Parathyroid adenoma (tissue), 2 donors: ENCODE measurements around the gene CHRNA7.

Experiments used
- H2AFZ ChIP-seq: fragments of 300-600 bp; sonication (generic); one replicate; pipeline ENCODE4 v1.7.0; 2017; ENCODE audit warnings: antibody characterized with exemption, mild to moderate bottlenecking
- H3K27ac ChIP-seq: fragments of 300-600 bp; sonication (generic); one replicate; pipeline ENCODE4 v1.7.0; 2017
- H3K27me3 ChIP-seq: fragments of 300-600 bp; sonication (generic); one replicate; pipeline ENCODE4 v1.7.0; 2017; ENCODE audit warnings: low read length; ENCODE audit not compliant: control insufficient read depth, insufficient read depth
- H3K36me3 ChIP-seq: fragments of 300-600 bp; sonication (generic); one replicate; pipeline ENCODE4 v1.7.0; 2017; ENCODE audit warnings: low read length; ENCODE audit not compliant: control insufficient read depth, insufficient read depth
- H3K4me1 ChIP-seq: fragments of 300-600 bp; sonication (generic); one replicate; pipeline ENCODE4 v1.7.0; 2017; ENCODE audit warnings: control low read depth
- H3K4me2 ChIP-seq: fragments of 300-600 bp; sonication (generic); one replicate; pipeline ENCODE4 v1.7.0; 2017; ENCODE audit warnings: low read length
- H3K4me3 ChIP-seq: fragments of 300-600 bp; sonication (generic); one replicate; pipeline ENCODE4 v1.7.0; 2017; ENCODE audit warnings: low read depth, low read length
- H3K79me2 ChIP-seq: fragments of 300-600 bp; sonication (generic); one replicate; pipeline ENCODE4 v1.7.0; 2017; ENCODE audit warnings: control low read depth
- H3K9ac ChIP-seq: fragments of 300-600 bp; sonication (generic); one replicate; pipeline ENCODE4 v1.7.0; 2017; ENCODE audit warnings: mild to moderate bottlenecking
- H3K9me3 ChIP-seq: fragments of 300-600 bp; sonication (generic); one replicate; pipeline ENCODE4 v1.7.0; 2017; ENCODE audit warnings: low read length; ENCODE audit not compliant: control insufficient read depth
- CTCF ChIP-seq: fragments of 300-600 bp; sonication (generic); IDR thresholded peaks from one replicate; pipeline ENCODE4 v1.7.0; 2017; ENCODE audit warnings: antibody characterized with exemption, mild to moderate bottlenecking
- donor health status: primary hyperparathyroidism.

Gene CHRNA7

GRCh38 chr15:32003558-32003957 is 26.8 kb upstream of the CHRNA7 start:
- TF ChIP-seq CTCF: no peak
- Histone ChIP-seq H3K9ac (no peak overlapping the region), H2AFZ (no peak overlapping the region), H3K4me1 (no peaks in the 10 kb centered on the region), H3K4me2 (no peak overlapping the region), H3K79me2 (no peaks in the 10 kb centered on the region), H3K36me3 (no peaks in the 10 kb centered on the region), H3K9me3 (no peaks in the 10 kb centered on the region), H3K27me3 (no peaks in the 10 kb centered on the region), H3K4me3 (no peak overlapping the region), H3K27ac (no peak overlapping the region)

DNA sequence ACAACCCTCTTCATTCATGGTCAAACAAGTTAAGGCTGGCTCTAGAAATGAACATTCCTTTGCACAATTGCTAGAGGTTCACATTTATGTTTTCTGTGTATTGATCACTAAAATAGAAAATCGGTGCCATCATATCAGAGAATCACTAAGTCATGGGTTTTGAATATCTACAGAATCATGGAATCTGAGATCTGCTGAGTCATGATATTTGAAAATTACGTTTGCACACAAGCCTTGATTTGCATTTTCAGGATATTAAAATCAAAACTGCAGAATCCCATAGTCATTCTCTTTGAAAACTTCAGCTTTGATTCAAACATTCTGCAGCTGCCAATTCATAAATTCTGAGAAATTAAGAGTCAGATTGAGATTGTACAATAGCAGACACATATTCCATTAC is 26.1 kb upstream of the CHRNA7 start:
- H2AFZ ChIP-seq: no peak overlapping the region
- H3K4me3 ChIP-seq: no peak overlapping the region
- no peaks in the 10 kb centered on the region for H3K27me3 ChIP-seq
- no peak for TF ChIP-seq CTCF
- no peak overlapping the region for H3K9ac ChIP-seq
- H3K79me2 ChIP-seq: no peaks in the 10 kb centered on the region
- no peaks in the 10 kb centered on the region for H3K36me3 ChIP-seq
- no peak overlapping the region for H3K27ac ChIP-seq
- H3K9me3 ChIP-seq: no peaks in the 10 kb centered on the region
- H3K4me1 ChIP-seq: no peaks in the 10 kb centered on the region
- no peak overlapping the region for H3K4me2 ChIP-seq

GRCh38 chr15:32007355-32007960 is 22.9 kb upstream of the CHRNA7 start:
- Histone ChIP-seq H3K4me1 (no peaks in the 10 kb centered on the region), H3K4me2 (no peak overlapping the region), H3K79me2 (no peaks in the 10 kb centered on the region), H3K4me3 (no peak overlapping the region), H3K9me3 (no peaks in the 10 kb centered on the region), H2AFZ (no peak overlapping the region), H3K27me3 (no peaks in the 10 kb centered on the region), H3K27ac (no peak overlapping the region), H3K9ac (no peak overlapping the region), H3K36me3 (no peaks in the 10 kb centered on the region)
- TF ChIP-seq CTCF: no peak

DNA sequence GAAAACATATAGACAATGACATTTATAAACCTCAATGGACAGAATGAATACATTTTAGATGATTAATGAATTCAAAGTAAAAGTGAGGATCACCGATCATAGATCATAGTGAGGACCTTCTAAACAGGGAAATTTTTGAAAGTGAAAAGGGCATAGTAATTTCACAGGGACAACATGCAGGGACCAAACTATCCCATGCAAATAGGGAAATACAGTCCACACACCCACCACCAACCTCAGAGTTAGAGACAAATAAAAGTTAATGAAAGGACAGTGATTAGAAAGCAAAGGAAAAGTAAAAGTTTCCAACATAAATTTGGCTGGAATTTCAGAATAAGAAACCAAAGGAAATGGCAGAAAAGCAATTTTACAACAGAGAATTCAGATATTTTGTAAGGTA is 15.4 kb upstream of the CHRNA7 start:
- H3K27me3 ChIP-seq: no peaks in the 10 kb centered on the region
- H3K36me3 ChIP-seq: no peaks in the 10 kb centered on the region
- no peak overlapping the region for H3K27ac ChIP-seq
- H3K9ac ChIP-seq: no peak overlapping the region
- no peak overlapping the region for H2AFZ ChIP-seq
- H3K4me1 ChIP-seq: no peaks in the 10 kb centered on the region
- no peaks in the 10 kb centered on the region for H3K9me3 ChIP-seq
- no peak for TF ChIP-seq CTCF
- no peaks in the 10 kb centered on the region for H3K79me2 ChIP-seq
- H3K4me3 ChIP-seq: no peak overlapping the region
- H3K4me2 ChIP-seq: no peak overlapping the region

- no peaks in the 10 kb centered on the region for H3K9me3 ChIP-seq
- H3K4me3 ChIP-seq: no peak overlapping the region
- H3K36me3 ChIP-seq: no peaks in the 10 kb centered on the region
- no peak overlapping the region for H3K27ac ChIP-seq
- H2AFZ ChIP-seq: no peak overlapping the region
- H3K4me2 ChIP-seq: no peak overlapping the region
- H3K79me2 ChIP-seq: no peaks in the 10 kb centered on the region
- H3K27me3 ChIP-seq: no peaks in the 10 kb centered on the region
- TF ChIP-seq CTCF: no peak
- H3K9ac ChIP-seq: no peak overlapping the region
- H3K4me1 ChIP-seq: no peaks in the 10 kb centered on the region
Measured at GRCh38 chr15:32020156-32020555, 10.2 kb upstream of the CHRNA7 start.
